Measurements from ENCODE around the gene TIMP2. TPM values are rescaled to one million over a fixed set of nuclear protein-coding genes. Genes with fewer than 3 reads are reported as not detected.

TIMP2 gene
- total RNA-seq, 1 experiment from 2014 or later: 29.0 TPM

DNA sequence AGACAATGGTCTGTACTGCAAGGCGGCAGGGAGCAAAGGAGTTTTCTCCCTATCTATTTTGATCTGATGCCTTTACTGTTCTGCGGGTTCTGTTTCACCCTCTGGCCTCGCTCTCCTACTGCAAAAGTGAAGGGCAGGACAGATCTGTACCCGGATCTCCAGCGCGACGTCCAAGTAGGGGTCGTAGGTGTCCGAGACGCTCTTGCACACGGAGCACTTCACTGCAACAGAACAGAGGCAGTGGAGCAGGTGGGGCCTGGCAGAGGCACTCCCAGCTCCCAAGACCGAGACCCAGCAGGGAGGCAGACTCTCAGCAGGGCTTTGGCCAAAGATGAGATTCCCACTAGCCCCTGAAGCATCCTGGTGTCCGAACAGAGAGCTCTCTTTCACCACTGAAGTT, 104.3 kb downstream of the TIMP2 start:
- Histone ChIP-seq H2BK12ac (ENCODE audit: insufficient read length, low read depth, low read length) (no peak overlapping the region), H2BK15ac (ENCODE audit: low read depth, low read length) (no peak overlapping the region), H4K8ac (replicated peaks; ENCODE audit: insufficient read length, low read depth, low read length) (no peak overlapping the region), H4K5ac (ENCODE audit: insufficient read length, low read depth, low read length) (no peak overlapping the region), H3K27me3 (ENCODE audit: insufficient read depth, low read length) (no peaks in the 10 kb centered on the region), H2BK5ac (ENCODE audit: insufficient read length, low read length) (no peak overlapping the region), H3K23ac (ENCODE audit: insufficient read length, low read depth, low read length) (no peak overlapping the region), H2BK120ac (ENCODE audit: low read depth, low read length, poor library complexity, severe bottlenecking) (no peak overlapping the region), H2BK20ac (ENCODE audit: low read depth, low read length, poor library complexity, severe bottlenecking) (no peak overlapping the region), H2AK5ac (ENCODE audit: insufficient read length, low read length) (no peak overlapping the region), H3T11ph (ENCODE audit: low read length) (no peak overlapping the region), H3K9ac (ENCODE audit: extremely low read depth, insufficient read length, low read length) (no peak overlapping the region), H3K4me1 (ENCODE audit: insufficient read depth, low read length) (no peaks in the 10 kb centered on the region), H3K9me3 (ENCODE audit: control insufficient read depth, low read depth, low read length) (no peaks in the 10 kb centered on the region), H3K14ac (ENCODE audit: insufficient read depth, low read length) (no peak overlapping the region), H4K20me1 (ENCODE audit: control insufficient read depth, insufficient read depth, insufficient read length) (no peaks in the 10 kb centered on the region), H2AFZ (ENCODE audit: low read length) (no peak overlapping the region), H3K23me2 (ENCODE audit: insufficient read length, low read depth, low read length, poor library complexity, severe bottlenecking) (no peaks in the 10 kb centered on the region), H3K4me2 (ENCODE audit: insufficient read depth, insufficient read length, low read length) (no peak overlapping the region), H4K91ac (ENCODE audit: insufficient read length, low read depth, low read length) (no peak overlapping the region), H3K18ac (ENCODE audit: insufficient read length, low read depth, low read length) (no peak overlapping the region), H3K27ac (ENCODE audit: insufficient read length, low read depth, low read length) (no peak overlapping the region), H3K56ac (ENCODE audit: insufficient read length, low read depth, low read length) (no peak overlapping the region), H3K79me1 (ENCODE audit: insufficient read depth, low read depth, low read length, poor library complexity, severe bottlenecking) (peaks cover 6% of the 10 kb centered on the region), H3K4ac (ENCODE audit: low read depth, low read length) (no peak overlapping the region), H3K79me2 (ENCODE audit: insufficient read depth, low read length) (peaks cover 3% of the 10 kb centered on the region; the same call in 1 of the 2 replicates)
- H3K36me3 Mint-ChIP-seq (ENCODE audit: insufficient read depth in 1 of 3, low read depth in 3 of 3): peaks cover 59 to 98% (median 91%) of the 10 kb centered on the region in 3 experiments
- no peak overlapping the region for H3K27ac Mint-ChIP-seq
- H3K27me3 Mint-ChIP-seq (ENCODE audit: low read depth): no peaks in the 10 kb centered on the region
- H3K4me3 Mint-ChIP-seq: no peak overlapping the region
- DNase-seq: no peak
- TF ChIP-seq, protein P1, sequence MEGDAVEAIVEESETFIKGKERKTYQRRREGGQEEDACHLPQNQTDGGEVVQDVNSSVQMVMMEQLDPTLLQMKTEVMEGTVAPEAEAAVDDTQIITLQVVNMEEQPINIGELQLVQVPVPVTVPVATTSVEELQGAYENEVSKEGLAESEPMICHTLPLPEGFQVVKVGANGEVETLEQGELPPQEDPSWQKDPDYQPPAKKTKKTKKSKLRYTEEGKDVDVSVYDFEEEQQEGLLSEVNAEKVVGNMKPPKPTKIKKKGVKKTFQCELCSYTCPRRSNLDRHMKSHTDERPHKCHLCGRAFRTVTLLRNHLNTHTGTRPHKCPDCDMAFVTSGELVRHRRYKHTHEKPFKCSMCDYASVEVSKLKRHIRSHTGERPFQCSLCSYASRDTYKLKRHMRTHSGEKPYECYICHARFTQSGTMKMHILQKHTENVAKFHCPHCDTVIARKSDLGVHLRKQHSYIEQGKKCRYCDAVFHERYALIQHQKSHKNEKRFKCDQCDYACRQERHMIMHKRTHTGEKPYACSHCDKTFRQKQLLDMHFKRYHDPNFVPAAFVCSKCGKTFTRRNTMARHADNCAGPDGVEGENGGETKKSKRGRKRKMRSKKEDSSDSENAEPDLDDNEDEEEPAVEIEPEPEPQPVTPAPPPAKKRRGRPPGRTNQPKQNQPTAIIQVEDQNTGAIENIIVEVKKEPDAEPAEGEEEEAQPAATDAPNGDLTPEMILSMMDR (conservative IDR thresholded peaks at IDR 0.05): no peak
- H3K9me3 Mint-ChIP-seq: no peaks in the 10 kb centered on the region
- H3K4me1 Mint-ChIP-seq: no peaks in the 10 kb centered on the region
- WGBS (ENCODE audit: extremely low coverage, insufficient read length, low lambda C conversion rate): no CpG with 5 or more reads among the region's 13 CpGs

All from H9 (cell line).